GM12873 (cell line): ENCODE results near the gene ADAMTS8.

Experiments used
- TF ChIP-seq, protein P1 (sequence below): IDR thresholded peaks from 2 replicates; pipeline ENCODE4 v1.5.1; 2012; ENCODE audit warnings: low read depth, mild to moderate bottlenecking, moderate library complexity, low read length, control low read depth; ENCODE audit not compliant: insufficient read depth; ENCODE audit errors: missing control alignments

Gene ADAMTS8

DNA sequence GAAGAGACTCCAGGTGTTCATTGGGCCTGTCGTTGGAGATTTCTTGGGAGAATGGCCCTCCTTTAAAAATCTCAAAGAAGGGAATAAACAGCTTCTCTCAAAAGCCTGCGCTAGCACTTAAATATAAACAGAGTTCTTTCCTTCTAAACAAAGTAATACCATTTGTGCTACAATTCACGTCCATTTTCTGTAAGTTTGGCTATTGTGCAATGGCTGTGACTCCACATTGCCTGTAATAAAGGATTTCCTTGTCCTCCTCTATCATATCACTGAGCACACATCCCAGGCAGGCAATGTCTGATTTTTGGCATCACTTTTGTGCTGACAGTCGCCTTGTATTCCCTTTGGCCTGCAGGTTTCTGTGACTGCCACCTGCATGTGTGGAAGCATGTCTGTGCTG is 4.9 kb upstream of the ADAMTS8 start:
- TF ChIP-seq, protein P1, sequence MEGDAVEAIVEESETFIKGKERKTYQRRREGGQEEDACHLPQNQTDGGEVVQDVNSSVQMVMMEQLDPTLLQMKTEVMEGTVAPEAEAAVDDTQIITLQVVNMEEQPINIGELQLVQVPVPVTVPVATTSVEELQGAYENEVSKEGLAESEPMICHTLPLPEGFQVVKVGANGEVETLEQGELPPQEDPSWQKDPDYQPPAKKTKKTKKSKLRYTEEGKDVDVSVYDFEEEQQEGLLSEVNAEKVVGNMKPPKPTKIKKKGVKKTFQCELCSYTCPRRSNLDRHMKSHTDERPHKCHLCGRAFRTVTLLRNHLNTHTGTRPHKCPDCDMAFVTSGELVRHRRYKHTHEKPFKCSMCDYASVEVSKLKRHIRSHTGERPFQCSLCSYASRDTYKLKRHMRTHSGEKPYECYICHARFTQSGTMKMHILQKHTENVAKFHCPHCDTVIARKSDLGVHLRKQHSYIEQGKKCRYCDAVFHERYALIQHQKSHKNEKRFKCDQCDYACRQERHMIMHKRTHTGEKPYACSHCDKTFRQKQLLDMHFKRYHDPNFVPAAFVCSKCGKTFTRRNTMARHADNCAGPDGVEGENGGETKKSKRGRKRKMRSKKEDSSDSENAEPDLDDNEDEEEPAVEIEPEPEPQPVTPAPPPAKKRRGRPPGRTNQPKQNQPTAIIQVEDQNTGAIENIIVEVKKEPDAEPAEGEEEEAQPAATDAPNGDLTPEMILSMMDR = no peak

DNA sequence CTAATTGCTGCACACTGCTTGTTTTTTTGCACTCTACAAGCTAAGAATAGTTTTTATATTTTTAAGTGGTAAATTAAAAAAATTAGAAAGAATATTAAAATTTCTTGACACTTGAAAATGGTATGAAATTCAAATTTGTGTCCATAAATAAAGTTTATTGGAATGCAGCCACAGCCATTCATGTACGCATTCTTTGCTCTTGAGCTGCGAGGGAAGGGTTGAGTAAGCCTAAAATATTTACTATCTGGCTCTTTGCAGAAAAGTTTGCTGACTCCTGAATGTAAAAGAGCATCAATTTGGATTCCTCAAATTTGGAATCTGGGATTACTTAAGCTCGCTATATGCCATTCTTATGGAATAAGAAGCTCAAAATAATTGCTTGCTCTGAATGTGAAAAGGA is 3.4 kb upstream of the ADAMTS8 start:
- TF ChIP-seq, protein P1 = no peak

- TF ChIP-seq, protein P1 = peak; percentile 80
These were observed 2.9 kb upstream of the ADAMTS8 start for GRCh38 chr11:130431331-130431773.

GRCh38 chr11:130429983-130430382 is 1.6 kb upstream of the ADAMTS8 start:
- TF ChIP-seq, protein P1 = no peak

DNA sequence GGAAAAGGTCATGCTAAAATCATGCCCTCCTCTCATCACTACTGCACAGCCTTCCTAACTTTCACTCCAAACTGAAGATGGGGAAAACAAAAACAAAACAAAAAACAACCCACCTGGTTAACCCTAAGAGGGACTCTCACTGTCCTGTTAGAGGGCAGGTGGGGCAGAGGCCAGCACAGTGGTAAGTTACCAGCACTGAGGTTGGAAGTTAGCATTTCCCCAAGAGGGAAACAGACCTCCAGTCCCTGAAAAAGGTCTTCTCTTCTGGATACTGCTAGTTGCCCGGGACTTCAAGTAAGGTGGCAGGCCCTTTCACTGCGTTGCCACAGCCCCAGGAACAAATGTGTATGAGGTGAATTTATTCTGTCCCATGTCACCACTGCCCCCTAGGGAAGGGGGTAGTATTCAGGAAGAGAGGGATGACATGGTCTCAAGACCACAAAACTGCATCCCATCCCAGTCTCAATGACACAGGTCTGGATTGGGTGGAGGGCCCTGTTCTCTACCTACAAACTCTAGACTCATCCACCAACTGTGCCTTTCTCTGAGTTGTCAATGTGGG is 792 bp upstream of the ADAMTS8 start:
- TF ChIP-seq, protein P1 = no peak

DNA sequence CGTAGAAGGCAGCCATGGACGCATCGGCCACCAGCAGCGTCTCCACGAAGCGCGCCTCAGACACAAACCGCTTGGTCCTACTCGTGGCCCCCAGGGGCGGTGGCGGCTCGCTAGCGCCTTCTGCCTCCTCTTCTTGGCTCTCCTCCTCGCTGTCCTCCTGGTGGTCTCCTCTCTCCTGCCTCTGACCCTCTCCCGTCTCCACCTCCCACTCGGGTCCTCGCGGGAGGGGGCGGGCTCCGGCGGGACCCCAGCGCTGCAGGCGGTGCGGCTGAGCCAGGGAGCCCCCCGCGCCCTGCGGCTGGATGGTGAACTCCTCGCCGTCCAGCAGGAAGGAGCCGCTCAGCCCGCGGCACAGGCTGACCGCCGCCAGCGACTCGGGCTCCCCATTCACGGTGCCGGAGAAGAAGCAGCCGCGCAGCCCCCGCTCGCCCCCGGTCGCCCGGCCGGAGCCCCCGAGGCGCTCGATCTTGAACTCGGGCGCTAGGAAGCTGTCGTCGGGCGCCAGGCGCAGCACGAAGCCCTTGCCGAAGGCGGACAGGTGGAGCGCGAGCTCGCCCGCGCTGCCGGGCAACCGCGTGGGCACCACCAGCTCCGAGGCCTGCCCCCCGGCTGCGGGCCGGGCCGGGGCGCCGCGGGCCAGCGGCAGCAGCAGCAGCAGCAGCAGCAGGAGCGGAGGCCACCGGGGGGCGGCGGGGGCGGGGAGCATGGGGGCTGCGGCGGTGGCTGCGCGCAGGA is 661 bp downstream of the ADAMTS8 start:
- TF ChIP-seq, protein P1 = peak; percentile 3

- TF ChIP-seq, protein P1 = no peak
These were observed 1.5 kb downstream of the ADAMTS8 start for GRCh38 chr11:130426837-130427341.
